Loucy (cell line): ENCODE results near the gene CENPN.

Experiments used
- H2AFZ ChIP-seq: fragments of 200-600 bp; sonication (generic); 2 replicates; pipeline ENCODE4 v1.6.0; 2016; ENCODE audit warnings: antibody characterized with exemption, mild to moderate bottlenecking, low read length, moderate library complexity
- H3F3A ChIP-seq: fragments of 200-600 bp; 2 replicates; pipeline ENCODE4 v1.6.0; 2016; ENCODE audit warnings: antibody characterized with exemption, low read depth, mild to moderate bottlenecking
- H3K27me3 ChIP-seq: fragments of 200-600 bp; sonication (generic); 2 replicates; pipeline ENCODE4 v1.6.1; 2014; ENCODE audit warnings: low read length, mild to moderate bottlenecking; ENCODE audit not compliant: insufficient read depth, poor library complexity, severe bottlenecking
- H3K36me3 ChIP-seq: fragments of 200-600 bp; sonication (generic); 2 replicates; pipeline ENCODE4 v1.6.1; 2016; ENCODE audit warnings: low read length; ENCODE audit not compliant: insufficient read depth
- H3K4me1 ChIP-seq: fragments of 200-600 bp; sonication (generic); 2 replicates; pipeline ENCODE4 v1.5.1; 2014; ENCODE audit warnings: low read length, mild to moderate bottlenecking; ENCODE audit not compliant: insufficient read depth, poor library complexity, severe bottlenecking
- H3K4me2 ChIP-seq: fragments of 200-600 bp; sonication (generic); 2 replicates; pipeline ENCODE4 v1.6.0; 2014; ENCODE audit warnings: antibody characterized with exemption, low read length, low read depth, mild to moderate bottlenecking; ENCODE audit not compliant: poor library complexity, severe bottlenecking
- H3K4me3 ChIP-seq: fragments of 200-600 bp; sonication (generic); 2 replicates; pipeline ENCODE4 v1.5.1; 2014; ENCODE audit warnings: low read length, mild to moderate bottlenecking, mixed read lengths; ENCODE audit not compliant: poor library complexity, severe bottlenecking
- H3K79me2 ChIP-seq: fragments of 200-600 bp; sonication (generic); 2 replicates; pipeline ENCODE4 v1.6.1; 2014; ENCODE audit warnings: low read length; ENCODE audit not compliant: insufficient read depth
- H3K9ac ChIP-seq: fragments of 200-600 bp; sonication (generic); 2 replicates; pipeline ENCODE4 v1.6.0; 2014; ENCODE audit warnings: mild to moderate bottlenecking, low read depth, low read length, moderate library complexity; ENCODE audit not compliant: poor library complexity, severe bottlenecking
- H3K9me2 ChIP-seq: fragments of 200-600 bp; sonication (generic); replicated peaks from 2 replicates; pipeline ENCODE4 v1.6.1; 2016; ENCODE audit warnings: low read depth, low read length, mixed read lengths
- H3K9me3 ChIP-seq: fragments of 200-600 bp; sonication (generic); 2 replicates; pipeline ENCODE4 v1.6.1; 2014; ENCODE audit warnings: mild to moderate bottlenecking, antibody characterized with exemption, low read length, low read depth; ENCODE audit not compliant: insufficient read depth
- H4K20me1 ChIP-seq: fragments of 200-600 bp; sonication (generic); 2 replicates; pipeline ENCODE4 v1.6.0; 2014; ENCODE audit warnings: antibody characterized with exemption, low read length, mild to moderate bottlenecking; ENCODE audit not compliant: insufficient read depth, poor library complexity, severe bottlenecking
- CTCF ChIP-seq: fragments of 200-600 bp; sonication (generic); conservative IDR thresholded peaks from 2 replicates; pipeline ENCODE4 v1.5.1; 2014; ENCODE audit warnings: mild to moderate bottlenecking, antibody characterized with exemption, low read length
- EZH2phosphoT487 ChIP-seq: fragments of 200-600 bp; IDR thresholded peaks from 2 replicates; pipeline ENCODE4 v1.6.1; 2018; ENCODE audit warnings: antibody characterized with exemption, mild to moderate bottlenecking, moderate library complexity, borderline replicate concordance

Gene CENPN

GRCh38 chr16:81069063-81069462 is 62.0 kb downstream of the CENPN start:
- Histone ChIP-seq H3K36me3 (no peaks in the 10 kb centered on the region), H3F3A (no peaks in the 10 kb centered on the region), H2AFZ (no peak overlapping the region), H4K20me1 (no peaks in the 10 kb centered on the region), H3K27me3 (no peaks in the 10 kb centered on the region), H3K4me2 (no peak overlapping the region), H3K9ac (no peak overlapping the region), H3K4me3 (no peak overlapping the region), H3K9me3 (no peaks in the 10 kb centered on the region), H3K79me2 (no peaks in the 10 kb centered on the region), H3K9me2 (no peaks in the 10 kb centered on the region), H3K4me1 (peaks cover 6% of the 10 kb centered on the region)
- TF ChIP-seq EZH2phosphoT487 (no peak), CTCF (no peak)

GRCh38 chr16:81070979-81071378 is 64.0 kb downstream of the CENPN start:
- H4K20me1 ChIP-seq = no peaks in the 10 kb centered on the region
- H3K9me2 ChIP-seq = no peaks in the 10 kb centered on the region
- no peaks in the 10 kb centered on the region for H3K79me2 ChIP-seq
- no peak for TF ChIP-seq EZH2phosphoT487
- H3K36me3 ChIP-seq = no peaks in the 10 kb centered on the region
- no peak overlapping the region for H3K4me3 ChIP-seq
- H3K4me2 ChIP-seq = no peak overlapping the region
- no peak overlapping the region for H2AFZ ChIP-seq
- H3K9me3 ChIP-seq = no peaks in the 10 kb centered on the region
- H3K4me1 ChIP-seq = peaks cover 9% of the 10 kb centered on the region
- no peaks in the 10 kb centered on the region for H3K27me3 ChIP-seq
- H3K9ac ChIP-seq = no peak overlapping the region
- H3F3A ChIP-seq = no peaks in the 10 kb centered on the region

GRCh38 chr16:81071805-81072204 is 64.8 kb downstream of the CENPN start:
- no peak overlapping the region for H3K4me2 ChIP-seq
- no peaks in the 10 kb centered on the region for H3K9me2 ChIP-seq
- peaks cover 11% of the 10 kb centered on the region for H3K4me1 ChIP-seq
- no peaks in the 10 kb centered on the region for H3F3A ChIP-seq
- H3K36me3 ChIP-seq = no peaks in the 10 kb centered on the region
- TF ChIP-seq CTCF (no peak), EZH2phosphoT487 (no peak)
- H4K20me1 ChIP-seq = no peaks in the 10 kb centered on the region
- H3K9ac ChIP-seq = no peak overlapping the region
- H3K4me3 ChIP-seq = no peak overlapping the region
- H3K27me3 ChIP-seq = no peaks in the 10 kb centered on the region
- no peaks in the 10 kb centered on the region for H3K79me2 ChIP-seq
- no peaks in the 10 kb centered on the region for H3K9me3 ChIP-seq
- no peak overlapping the region for H2AFZ ChIP-seq

- Histone ChIP-seq H3F3A (no peaks in the 10 kb centered on the region), H3K27me3 (no peaks in the 10 kb centered on the region), H3K9me3 (no peaks in the 10 kb centered on the region), H2AFZ (no peak overlapping the region), H3K79me2 (no peaks in the 10 kb centered on the region), H3K9ac (no peak overlapping the region), H3K4me1 (peaks cover 13% of the 10 kb centered on the region), H3K4me3 (no peak overlapping the region), H4K20me1 (no peaks in the 10 kb centered on the region), H3K36me3 (no peaks in the 10 kb centered on the region), H3K9me2 (no peaks in the 10 kb centered on the region), H3K4me2 (no peak overlapping the region)
- TF ChIP-seq CTCF (no peak), EZH2phosphoT487 (no peak)
These were observed 66.7 kb downstream of the CENPN start for GRCh38 chr16:81073560-81074330.
